SK-N-SH (cell line): ENCODE data around the gene SYTL5. TPM values are rescaled to one million over a fixed set of nuclear protein-coding genes. Genes with fewer than 3 reads are reported as not detected.

Experiments
- CTCF ChIA-PET: fragments of 300-600, 350-600 bp; formaldehyde crosslinking; extraction: SDS; loops from one replicate; lab custom pipeline; 2021; lab: Yijun Ruan, JAX
- POLR2A ChIA-PET: fragments of 350-600 bp; sonication (Branson Sonifier 250); formaldehyde crosslinking; extraction: SDS; loops from one replicate; lab custom pipeline; 2020; ENCODE audit warnings: antibody characterized with exemption, inconsistent platforms; lab: Yijun Ruan, JAX
- DNase-seq: peaks from one replicate; pipeline ENCODE4 v3.0.0; 2012
- H2AFZ ChIP-seq: fragments of 200-600 bp; sonication (generic); 2 replicates; pipeline ENCODE4 v1.8.1; 2016; ENCODE audit warnings: antibody characterized with exemption, mild to moderate bottlenecking, low read depth
- H3F3A ChIP-seq: fragments of 200-600 bp; sonication (generic); replicated peaks from 2 replicates; pipeline ENCODE3; 2016; ENCODE audit warnings: antibody characterized with exemption, mild to moderate bottlenecking; ENCODE audit not compliant: insufficient read depth
- H3K27ac ChIP-seq, 2 experiments: fragments of 200-500 bp in 1 of 2; fragments of 200-600 bp in 1 of 2; sonication (Bioruptor generic) in 1 of 2; sonication (generic), shearing (Covaris generic) in 1 of 2; 2 replicates each; pipeline versions ENCODE4 v1.5.1 to v1.6.1; 2014 to 2016; ENCODE audit warnings: low read depth in 2 of 2, inconsistent platforms in 1 of 2, low read length in 1 of 2, mild to moderate bottlenecking in 1 of 2, mixed read lengths in 1 of 2
- H3K27me3 ChIP-seq: fragments of 200-600 bp; sonication (generic), shearing (Covaris generic); 2 replicates; pipeline ENCODE4 v1.6.1; 2016; ENCODE audit warnings: mixed run types; ENCODE audit not compliant: insufficient read depth
- H3K36me3 ChIP-seq, 2 experiments: fragments of 200-500 bp in 1 of 2; fragments of 200-600 bp in 1 of 2; sonication (Bioruptor generic) in 1 of 2; sonication (generic) in 1 of 2; replicated peaks in 1 of 2; 2 replicates each; pipeline versions ENCODE3 to v1.5.1; 2014 to 2016; ENCODE audit warnings: low read length in 1 of 2, mild to moderate bottlenecking in 1 of 2; ENCODE audit not compliant: insufficient read depth in 2 of 2, control insufficient read depth in 1 of 2
- H3K4me1 ChIP-seq, 2 experiments: fragments of 200-500 bp in 1 of 2; fragments of 200-600 bp in 1 of 2; sonication (Bioruptor generic) in 1 of 2; sonication (generic), shearing (Covaris generic) in 1 of 2; 2 replicates each; pipeline versions ENCODE4 v1.5.1 to v1.6.1; 2014 to 2016; ENCODE audit warnings: low read depth in 1 of 2, low read length in 1 of 2, mixed run types in 1 of 2; ENCODE audit not compliant: insufficient read depth in 2 of 2, control insufficient read depth in 1 of 2
- H3K4me2 ChIP-seq: fragments of 200-600 bp; sonication (generic), shearing (Covaris generic); 2 replicates; pipeline ENCODE4 v1.6.1; 2017; ENCODE audit warnings: mixed run types
- H3K4me3 ChIP-seq, 2 experiments: fragments of 200-500 bp in 1 of 2; fragments of 200-600 bp in 1 of 2; sonication (Bioruptor generic) in 1 of 2; sonication (generic), shearing (Covaris generic) in 1 of 2; 2 replicates each; pipeline versions ENCODE4 v1.5.1 to v1.8.1; 2014 to 2016; ENCODE audit warnings: low read depth in 2 of 2, inconsistent platforms in 1 of 2, low read length in 1 of 2, mild to moderate bottlenecking in 1 of 2, mixed read lengths in 1 of 2, moderate library complexity in 1 of 2
- H3K79me2 ChIP-seq: fragments of 200-600 bp; sonication (generic); 2 replicates; pipeline ENCODE4 v1.8.1; 2017; ENCODE audit warnings: mild to moderate bottlenecking; ENCODE audit not compliant: insufficient read depth
- H3K9ac ChIP-seq: fragments of 200-600 bp; sonication (generic); 2 replicates; pipeline ENCODE4 v1.6.1; 2017; ENCODE audit warnings: mixed run types
- H3K9me2 ChIP-seq: fragments of 200-600 bp; sonication (generic); 2 replicates; pipeline ENCODE4 v1.6.1; 2017; ENCODE audit warnings: mixed run types
- H3K9me3 ChIP-seq: fragments of 200-600 bp; sonication (generic); 2 replicates; pipeline ENCODE4 v1.6.1; 2017; ENCODE audit warnings: mixed run types, mild to moderate bottlenecking, moderate library complexity
- H4K20me1 ChIP-seq: fragments of 200-600 bp; sonication (generic); 2 replicates; pipeline ENCODE4 v1.6.1; 2017; ENCODE audit warnings: mild to moderate bottlenecking, mixed run types; ENCODE audit not compliant: insufficient read depth
- EP300 ChIP-seq, 2 experiments: IDR thresholded peaks; 2 replicates each; pipeline versions ENCODE4 v1.4.0 to v1.6.1; 2012; ENCODE audit warnings: borderline replicate concordance in 1 of 2, low read depth in 1 of 2, low read length in 1 of 2
- FOXM1 ChIP-seq: IDR thresholded peaks from 2 replicates; pipeline ENCODE4 v1.4.0; 2012; ENCODE audit warnings: low read depth, mild to moderate bottlenecking
- MAX ChIP-seq: IDR thresholded peaks from 2 replicates; pipeline ENCODE4 v1.4.0; 2012; ENCODE audit warnings: low read depth
- NFIC ChIP-seq: IDR thresholded peaks from 2 replicates; pipeline ENCODE4 v1.4.0; 2012; ENCODE audit warnings: borderline replicate concordance
- POLR2AphosphoS5 ChIP-seq: IDR thresholded peaks from 2 replicates; pipeline ENCODE4 v1.6.1; 2012; ENCODE audit warnings: low read depth, low read length
- RAD21 ChIP-seq: IDR thresholded peaks from 2 replicates; pipeline ENCODE4 v1.6.1; 2012; ENCODE audit warnings: mild to moderate bottlenecking, low read length
- RFX5 ChIP-seq: IDR thresholded peaks from 2 replicates; pipeline ENCODE4 v1.6.1; 2012; ENCODE audit warnings: mild to moderate bottlenecking, improper control_type of control experiment, low read length
- RXRA ChIP-seq: IDR thresholded peaks from 2 replicates; pipeline ENCODE4 v1.4.0; 2012; ENCODE audit warnings: low read depth, mild to moderate bottlenecking, borderline replicate concordance
- TAF1 ChIP-seq: IDR thresholded peaks from 2 replicates; pipeline ENCODE4 v1.6.1; 2012; ENCODE audit warnings: low read depth, mild to moderate bottlenecking, low read length, moderate library complexity, borderline replicate concordance
- TCF12 ChIP-seq: IDR thresholded peaks from 2 replicates; pipeline ENCODE4 v1.4.0; 2012
- TEAD4 ChIP-seq: IDR thresholded peaks from 2 replicates; pipeline ENCODE4 v1.4.0; 2012; ENCODE audit warnings: mild to moderate bottlenecking, borderline replicate concordance; ENCODE audit not compliant: insufficient read depth
- WGBS: methylation state at CpG from one replicate; pipeline ENCODE4 v1.1.6; 2017; ENCODE audit warnings: low lambda C conversion rate; 5-methylcytosine and 5-hydroxymethylcytosine counted together
- polyA plus RNA-seq, 3 experiments: library from polyadenylated mRNA; depleted of rRNA; stranded (reverse); fragments of >200 nt; gene quantifications; 2 replicates each; pipeline ENCODE4 v1.2.3, GENCODE V29; 2012
- TF ChIP-seq, protein P1 (sequence below): IDR thresholded peaks from 2 replicates; pipeline ENCODE4 v1.6.1; 2012; ENCODE audit warnings: mild to moderate bottlenecking, low read depth, low read length, moderate library complexity
- TF ChIP-seq, protein P2 (sequence below): fragments of 150-350 bp; IDR thresholded peaks from 2 replicates; pipeline ENCODE4 v1.6.1; 2016; ENCODE audit warnings: mild to moderate bottlenecking, low read depth, low read length
- TF ChIP-seq, protein P3 (sequence below): fragments of 200-600 bp; sonication (generic); IDR thresholded peaks from 2 replicates; pipeline ENCODE4 v1.6.1; 2017; ENCODE audit warnings: antibody characterized with exemption, mild to moderate bottlenecking, moderate library complexity

SYTL5 gene
- polyA plus RNA-seq, 1 of the 3 experiments (the other 2 are of a cell fraction), result 0.74 TPM

DNA sequence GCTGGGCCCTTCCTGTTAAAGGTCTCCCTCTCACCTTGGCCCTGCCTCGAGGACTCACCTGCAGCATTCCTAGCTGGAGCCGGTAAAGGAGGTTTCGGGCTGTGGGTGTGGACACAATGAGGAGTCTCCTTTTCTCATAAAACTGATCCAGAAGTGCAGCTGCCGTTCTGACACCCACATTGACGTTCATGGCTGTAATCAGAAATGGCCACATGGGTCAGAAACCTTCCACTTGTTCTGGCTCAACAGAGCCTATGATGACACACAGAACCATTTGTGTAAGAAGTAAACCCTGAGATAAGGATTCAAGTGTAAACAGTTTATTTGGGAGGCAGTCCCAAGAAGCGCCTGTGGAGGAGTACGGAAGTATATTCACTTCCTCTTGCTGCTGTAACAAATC lies 150.5 kb downstream of the SYTL5 start:
- Histone ChIP-seq H3K27me3 (no peaks in the 10 kb centered on the region; the same call in 1 of the 2 replicates), H3K4me2 (no peak overlapping the region), H3K79me2 (no peaks in the 10 kb centered on the region), H2AFZ (no peak overlapping the region), H3K9ac (no peak overlapping the region), H4K20me1 (no peaks in the 10 kb centered on the region), H3F3A (no peaks in the 10 kb centered on the region), H3K9me3 (no peaks in the 10 kb centered on the region), H3K4me3 (no peak overlapping the region), H3K4me1 (no peaks in the 10 kb centered on the region), H3K9me2 (no peaks in the 10 kb centered on the region), H3K36me3 (no peaks in the 10 kb centered on the region), H3K27ac (no peak overlapping the region)
- CTCF ChIA-PET, result interaction anchor here (2.1 kb wide), 1 partner anchor 10 kb away, joined by 11 read pairs; no protein-coding TSS in a partner anchor
- POLR2A ChIA-PET, result no interaction called here
- TF ChIP-seq RXRA (no peak), FOXM1 (no peak), TEAD4 (no peak), EP300 (IDR thresholded peaks at IDR 0.05; ENCODE audit: borderline replicate concordance in 1 of 2, low read depth in 1 of 2, low read length in 1 of 2) (no peak), TCF12 (no peak), TAF1 (no peak), POLR2AphosphoS5 (no peak), NFIC (no peak), RFX5 (no peak), MAX (no peak)
- TF ChIP-seq, protein P1, sequence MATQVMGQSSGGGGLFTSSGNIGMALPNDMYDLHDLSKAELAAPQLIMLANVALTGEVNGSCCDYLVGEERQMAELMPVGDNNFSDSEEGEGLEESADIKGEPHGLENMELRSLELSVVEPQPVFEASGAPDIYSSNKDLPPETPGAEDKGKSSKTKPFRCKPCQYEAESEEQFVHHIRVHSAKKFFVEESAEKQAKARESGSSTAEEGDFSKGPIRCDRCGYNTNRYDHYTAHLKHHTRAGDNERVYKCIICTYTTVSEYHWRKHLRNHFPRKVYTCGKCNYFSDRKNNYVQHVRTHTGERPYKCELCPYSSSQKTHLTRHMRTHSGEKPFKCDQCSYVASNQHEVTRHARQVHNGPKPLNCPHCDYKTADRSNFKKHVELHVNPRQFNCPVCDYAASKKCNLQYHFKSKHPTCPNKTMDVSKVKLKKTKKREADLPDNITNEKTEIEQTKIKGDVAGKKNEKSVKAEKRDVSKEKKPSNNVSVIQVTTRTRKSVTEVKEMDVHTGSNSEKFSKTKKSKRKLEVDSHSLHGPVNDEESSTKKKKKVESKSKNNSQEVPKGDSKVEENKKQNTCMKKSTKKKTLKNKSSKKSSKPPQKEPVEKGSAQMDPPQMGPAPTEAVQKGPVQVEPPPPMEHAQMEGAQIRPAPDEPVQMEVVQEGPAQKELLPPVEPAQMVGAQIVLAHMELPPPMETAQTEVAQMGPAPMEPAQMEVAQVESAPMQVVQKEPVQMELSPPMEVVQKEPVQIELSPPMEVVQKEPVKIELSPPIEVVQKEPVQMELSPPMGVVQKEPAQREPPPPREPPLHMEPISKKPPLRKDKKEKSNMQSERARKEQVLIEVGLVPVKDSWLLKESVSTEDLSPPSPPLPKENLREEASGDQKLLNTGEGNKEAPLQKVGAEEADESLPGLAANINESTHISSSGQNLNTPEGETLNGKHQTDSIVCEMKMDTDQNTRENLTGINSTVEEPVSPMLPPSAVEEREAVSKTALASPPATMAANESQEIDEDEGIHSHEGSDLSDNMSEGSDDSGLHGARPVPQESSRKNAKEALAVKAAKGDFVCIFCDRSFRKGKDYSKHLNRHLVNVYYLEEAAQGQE, result no peak
- TF ChIP-seq, protein P2, sequence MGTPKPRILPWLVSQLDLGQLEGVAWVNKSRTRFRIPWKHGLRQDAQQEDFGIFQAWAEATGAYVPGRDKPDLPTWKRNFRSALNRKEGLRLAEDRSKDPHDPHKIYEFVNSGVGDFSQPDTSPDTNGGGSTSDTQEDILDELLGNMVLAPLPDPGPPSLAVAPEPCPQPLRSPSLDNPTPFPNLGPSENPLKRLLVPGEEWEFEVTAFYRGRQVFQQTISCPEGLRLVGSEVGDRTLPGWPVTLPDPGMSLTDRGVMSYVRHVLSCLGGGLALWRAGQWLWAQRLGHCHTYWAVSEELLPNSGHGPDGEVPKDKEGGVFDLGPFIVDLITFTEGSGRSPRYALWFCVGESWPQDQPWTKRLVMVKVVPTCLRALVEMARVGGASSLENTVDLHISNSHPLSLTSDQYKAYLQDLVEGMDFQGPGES, result no peak
- no peak for DNase-seq
- WGBS, result 39% methylated on average over 5 of the region's 7 CpGs

DNA sequence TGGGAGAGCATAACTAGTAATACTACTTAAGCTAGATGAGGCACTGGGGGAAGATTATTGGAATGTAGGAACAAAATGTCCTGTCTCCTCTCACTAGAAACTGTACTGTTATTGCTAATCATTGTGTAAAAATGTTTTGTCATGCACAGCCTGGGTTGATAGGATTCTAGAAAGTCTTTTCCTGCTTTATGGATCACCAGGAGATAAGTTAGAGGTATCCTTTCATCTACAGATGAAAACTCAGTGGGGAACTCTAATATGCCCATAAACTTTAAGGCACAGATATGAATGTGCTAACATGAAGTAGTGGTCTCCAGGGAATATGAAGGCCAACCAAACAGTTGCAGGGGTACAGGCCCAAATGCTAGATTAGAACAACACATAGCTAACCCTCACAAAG lies 156.8 kb downstream of the SYTL5 start:
- ChIA-PET CTCF (interaction anchor here (1.1 kb wide), 1 partner anchor 418 kb away, joined by 3 read pairs; no protein-coding TSS in a partner anchor), POLR2A (no interaction called here)
- no peak overlapping the region for H3K4me2 ChIP-seq

More for the DNA sequence above, 156.8 kb downstream of the SYTL5 start:
- Histone ChIP-seq H3K4me1 (no peaks in the 10 kb centered on the region), H3K79me2 (no peaks in the 10 kb centered on the region), H3F3A (no peaks in the 10 kb centered on the region), H3K9me3 (no peaks in the 10 kb centered on the region), H3K27ac (no peak overlapping the region), H3K9ac (no peak overlapping the region), H3K36me3 (no peaks in the 10 kb centered on the region), H3K27me3 (no peaks in the 10 kb centered on the region), H3K9me2 (no peaks in the 10 kb centered on the region), H4K20me1 (no peaks in the 10 kb centered on the region), H3K4me3 (no peak overlapping the region), H2AFZ (no peak overlapping the region)
- TF ChIP-seq, protein P3, sequence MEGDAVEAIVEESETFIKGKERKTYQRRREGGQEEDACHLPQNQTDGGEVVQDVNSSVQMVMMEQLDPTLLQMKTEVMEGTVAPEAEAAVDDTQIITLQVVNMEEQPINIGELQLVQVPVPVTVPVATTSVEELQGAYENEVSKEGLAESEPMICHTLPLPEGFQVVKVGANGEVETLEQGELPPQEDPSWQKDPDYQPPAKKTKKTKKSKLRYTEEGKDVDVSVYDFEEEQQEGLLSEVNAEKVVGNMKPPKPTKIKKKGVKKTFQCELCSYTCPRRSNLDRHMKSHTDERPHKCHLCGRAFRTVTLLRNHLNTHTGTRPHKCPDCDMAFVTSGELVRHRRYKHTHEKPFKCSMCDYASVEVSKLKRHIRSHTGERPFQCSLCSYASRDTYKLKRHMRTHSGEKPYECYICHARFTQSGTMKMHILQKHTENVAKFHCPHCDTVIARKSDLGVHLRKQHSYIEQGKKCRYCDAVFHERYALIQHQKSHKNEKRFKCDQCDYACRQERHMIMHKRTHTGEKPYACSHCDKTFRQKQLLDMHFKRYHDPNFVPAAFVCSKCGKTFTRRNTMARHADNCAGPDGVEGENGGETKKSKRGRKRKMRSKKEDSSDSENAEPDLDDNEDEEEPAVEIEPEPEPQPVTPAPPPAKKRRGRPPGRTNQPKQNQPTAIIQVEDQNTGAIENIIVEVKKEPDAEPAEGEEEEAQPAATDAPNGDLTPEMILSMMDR, result no peak
- no peak for TF ChIP-seq RAD21
- DNase-seq, result no peak
